22Rv1 (cell line): Measurements from ENCODE around the gene EMILIN1.
A peak's percentile ranks its signal among the peaks of the same experiment; 100 is the strongest.

Experiments used
- H3K27ac ChIP-seq: fragments of 450-650 bp; 2 replicates; pipeline ENCODE4 v1.5.1; 2017
- CTCF ChIP-seq: fragments of 450-650 bp; IDR thresholded peaks from 2 replicates; pipeline ENCODE4 v1.5.1; 2017; ENCODE audit warnings: mild to moderate bottlenecking
- ZFX ChIP-seq: fragments of 450-650 bp; IDR thresholded peaks from 2 replicates; pipeline ENCODE4 v1.6.1; 2017; ENCODE audit warnings: antibody characterized with exemption, borderline replicate concordance

EMILIN1 gene

GRCh38 chr2:27133195-27133875, 54.9 kb downstream of the EMILIN1 start:
- peak overlapping the region; percentile 69 for H3K27ac ChIP-seq

GRCh38 chr2:27133905-27134780, 55.7 kb downstream of the EMILIN1 start, which contains the start of gene PREB:
PREB (minus strand) TSS chr2:27134636; CDS start chr2:27134421, 215 bp downstream.
- TF ChIP-seq ZFX (no peak), CTCF (peak; percentile 25; the same call in 1 of the 2 replicates)
- H3K27ac ChIP-seq, result peak within 1 kb of the TSS; percentile 69

More at GRCh38 chr2:27133195-27133875, 54.9 kb downstream of the EMILIN1 start:
- TF ChIP-seq ZFX (no peak), CTCF (no peak)

GRCh38 chr2:27134781-27135477, 56.5 kb downstream of the EMILIN1 start:
- peak overlapping the region; percentile 69 for H3K27ac ChIP-seq
- TF ChIP-seq ZFX (no peak), CTCF (no peak)

- TF ChIP-seq CTCF (no peak), ZFX (no peak)
- H3K27ac ChIP-seq, result no peak overlapping the region
These were observed 57.1 kb downstream of the EMILIN1 start for GRCh38 chr2:27135478-27135955.
